C4-2B (cell line): ENCODE data around the gene NAV2.

Source experiments
- H3K27ac ChIP-seq: fragments of 450-650 bp; 2 replicates; pipeline ENCODE4 v1.5.1; 2017
- ZFX ChIP-seq: fragments of 450-650 bp; IDR thresholded peaks from 2 replicates; pipeline ENCODE4 v1.6.1; 2017
- TF ChIP-seq, protein P1 (sequence below): fragments of 450-650 bp; conservative IDR thresholded peaks from 2 replicates; pipeline ENCODE4 v1.5.1; 2017; ENCODE audit warnings: mild to moderate bottlenecking

Gene NAV2

DNA sequence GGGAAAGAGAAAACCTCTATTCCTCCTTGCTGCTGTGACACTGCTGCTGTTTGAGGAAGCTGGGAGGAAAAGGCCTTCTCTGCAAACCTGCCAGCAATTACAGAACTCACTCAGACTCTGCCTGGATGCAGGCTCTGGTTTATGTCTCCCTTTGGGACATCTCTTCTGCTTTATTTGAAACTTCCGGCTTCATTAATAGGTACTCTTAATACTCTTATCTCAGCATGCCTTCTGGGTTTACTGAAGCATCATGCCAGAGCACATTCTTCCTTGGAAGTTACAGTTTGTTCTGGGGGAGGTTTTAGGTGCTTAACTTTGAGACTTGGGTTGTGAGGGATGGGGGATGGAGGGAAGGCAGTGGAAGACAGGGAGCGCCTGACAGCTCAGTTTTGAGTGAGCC is 79.9 kb downstream of the NAV2 start:
- TF ChIP-seq ZFX, result no peak
- TF ChIP-seq, protein P1, sequence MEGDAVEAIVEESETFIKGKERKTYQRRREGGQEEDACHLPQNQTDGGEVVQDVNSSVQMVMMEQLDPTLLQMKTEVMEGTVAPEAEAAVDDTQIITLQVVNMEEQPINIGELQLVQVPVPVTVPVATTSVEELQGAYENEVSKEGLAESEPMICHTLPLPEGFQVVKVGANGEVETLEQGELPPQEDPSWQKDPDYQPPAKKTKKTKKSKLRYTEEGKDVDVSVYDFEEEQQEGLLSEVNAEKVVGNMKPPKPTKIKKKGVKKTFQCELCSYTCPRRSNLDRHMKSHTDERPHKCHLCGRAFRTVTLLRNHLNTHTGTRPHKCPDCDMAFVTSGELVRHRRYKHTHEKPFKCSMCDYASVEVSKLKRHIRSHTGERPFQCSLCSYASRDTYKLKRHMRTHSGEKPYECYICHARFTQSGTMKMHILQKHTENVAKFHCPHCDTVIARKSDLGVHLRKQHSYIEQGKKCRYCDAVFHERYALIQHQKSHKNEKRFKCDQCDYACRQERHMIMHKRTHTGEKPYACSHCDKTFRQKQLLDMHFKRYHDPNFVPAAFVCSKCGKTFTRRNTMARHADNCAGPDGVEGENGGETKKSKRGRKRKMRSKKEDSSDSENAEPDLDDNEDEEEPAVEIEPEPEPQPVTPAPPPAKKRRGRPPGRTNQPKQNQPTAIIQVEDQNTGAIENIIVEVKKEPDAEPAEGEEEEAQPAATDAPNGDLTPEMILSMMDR, result no peak
- H3K27ac ChIP-seq, result peak overlapping the region; percentile 74

DNA sequence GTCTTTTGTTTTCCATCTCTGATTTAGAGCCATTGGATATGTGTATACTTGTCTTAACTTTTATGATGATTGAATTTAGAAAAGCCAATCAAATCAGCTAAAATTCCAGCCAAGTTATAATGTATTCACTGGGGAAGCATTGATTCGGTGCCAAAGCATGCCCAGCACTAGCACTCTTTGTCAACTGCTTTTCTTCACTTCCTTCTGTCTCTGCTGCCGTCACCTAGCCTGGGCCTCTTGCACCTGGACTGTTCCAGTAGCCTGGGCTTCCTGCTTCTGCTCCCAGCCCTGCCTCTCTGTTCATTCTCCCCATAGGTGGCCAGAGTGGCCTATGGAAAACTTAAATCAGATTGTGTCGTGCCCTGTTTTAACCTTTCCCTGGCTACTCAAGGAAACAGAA is 80.7 kb downstream of the NAV2 start:
- TF ChIP-seq, protein P1, result no peak
- no peak for TF ChIP-seq ZFX

DNA sequence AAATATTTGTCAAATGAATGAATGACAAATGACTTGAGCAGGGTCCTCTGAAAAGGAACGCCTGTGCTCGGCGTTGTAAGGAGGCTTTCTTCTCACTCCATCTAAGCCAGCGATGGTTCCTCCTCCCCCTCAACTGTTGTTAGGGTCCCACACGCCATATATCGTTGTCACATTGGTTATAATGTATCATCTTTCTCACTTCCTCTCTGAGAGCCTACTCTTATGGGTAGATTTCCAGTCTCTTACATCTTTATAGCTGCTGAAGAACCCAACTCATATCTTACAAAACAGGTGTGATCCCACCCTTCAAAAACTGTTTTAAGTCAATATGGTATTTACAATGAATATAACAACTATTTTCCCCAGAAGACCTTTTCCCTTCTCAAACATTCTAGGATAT is 81.5 kb downstream of the NAV2 start:
- TF ChIP-seq, protein P1, result no peak
- no peak for TF ChIP-seq ZFX
- H3K27ac ChIP-seq, result peak overlapping the region; percentile 74

More for the DNA sequence above, 80.7 kb downstream of the NAV2 start:
- peak overlapping the region; percentile 74 for H3K27ac ChIP-seq

DNA sequence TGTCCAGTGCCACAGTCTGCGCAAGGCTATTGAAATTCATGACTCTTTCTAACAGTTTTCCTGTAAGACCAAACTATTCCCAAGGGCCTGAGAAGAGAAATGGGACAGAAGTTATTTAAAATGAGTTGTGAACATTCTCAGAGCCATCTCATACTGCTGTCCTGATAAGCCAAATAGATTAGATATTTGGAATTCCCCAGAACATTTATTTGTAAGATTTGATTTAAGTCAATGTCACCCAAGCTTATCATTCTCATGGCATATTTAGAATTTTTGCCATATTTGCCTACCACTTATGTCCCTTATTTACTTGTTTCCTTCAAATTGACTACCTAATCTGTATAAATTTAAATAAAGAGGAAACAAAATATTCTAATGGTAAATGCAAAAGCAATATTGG is 82.4 kb downstream of the NAV2 start:
- H3K27ac ChIP-seq, result no peak overlapping the region
- no peak for TF ChIP-seq ZFX
- TF ChIP-seq, protein P1, result no peak

GRCh38 chr11:19800162-19800561 is 87.5 kb downstream of the NAV2 start:
- peak overlapping the region; percentile 70 for H3K27ac ChIP-seq
- TF ChIP-seq, protein P1, result peak; percentile 34
- TF ChIP-seq ZFX, result no peak

DNA sequence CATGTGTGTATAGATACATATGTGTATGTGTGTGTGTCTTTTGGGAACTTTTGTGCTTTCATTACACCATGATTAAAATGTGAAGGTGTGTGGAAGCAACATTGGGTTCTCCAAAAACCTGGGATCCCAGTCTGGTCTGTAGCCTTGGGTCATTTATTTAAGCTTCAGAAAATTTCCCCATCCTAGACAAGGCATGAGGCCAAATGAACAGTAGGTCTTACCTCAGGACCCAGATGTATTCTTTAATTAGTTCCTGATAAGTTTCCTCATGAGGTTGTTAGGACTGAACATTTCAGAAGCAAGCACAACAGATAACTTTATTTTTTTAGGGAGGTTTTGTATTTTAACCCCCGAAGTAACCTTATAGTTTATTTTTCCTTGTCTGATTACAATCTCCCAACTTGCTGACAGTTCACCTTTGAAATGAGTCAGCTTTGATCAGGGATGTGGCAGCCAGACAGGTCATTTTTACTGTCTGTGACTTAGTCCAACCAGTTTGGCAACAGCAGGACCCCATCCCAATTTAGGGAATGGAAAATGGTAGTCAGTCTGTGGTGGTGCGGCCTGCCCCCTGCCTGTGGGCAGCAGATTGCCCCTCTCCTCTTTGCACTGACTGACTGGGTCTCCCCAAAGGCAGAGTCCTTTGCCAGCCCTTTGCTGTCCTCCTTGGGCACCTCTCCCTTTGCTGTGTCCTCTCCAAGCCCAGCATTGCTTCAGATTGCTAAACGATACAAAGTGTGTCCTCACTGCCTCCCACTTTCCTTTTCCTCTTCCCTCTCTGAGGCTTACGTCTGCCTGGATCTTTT is 88.3 kb downstream of the NAV2 start:
- H3K27ac ChIP-seq, result peak overlapping the region; percentile 70
- TF ChIP-seq ZFX, result no peak
- TF ChIP-seq, protein P1, result peak; percentile 21

GRCh38 chr11:19802773-19803293 is 90.2 kb downstream of the NAV2 start:
- TF ChIP-seq ZFX, result no peak
- TF ChIP-seq, protein P1, result no peak
- H3K27ac ChIP-seq, result peak overlapping the region; percentile 34; the same call in 1 of the 2 replicates
